Endothelial cell of umbilical vein (primary cell): Measurements from ENCODE around the gene AGPAT2. TPM values are rescaled to one million over a fixed set of nuclear protein-coding genes. Genes with fewer than 3 reads are reported as not detected.

Experiments used
- BruUV-seq: library from RNA; stranded (reverse); fragments of 400-500 nt; replicated peaks from 2 replicates; lab custom pipeline; 2021; lab: Mats Ljungman, UMichigan
- CTCF ChIA-PET: fragments of 300-600, 350-600 bp; sonication (Branson Sonifier 250); formaldehyde crosslinking; loops from one replicate; lab custom pipeline; 2021; ENCODE audit warnings: antibody characterized with exemption, inconsistent platforms; lab: Charles Lee
- POLR2A ChIA-PET: fragments of 300-600, 350-600 bp; sonication (Branson Sonifier 250); formaldehyde crosslinking; loops from one replicate; lab custom pipeline; 2021; ENCODE audit warnings: antibody characterized with exemption, inconsistent platforms; lab: Charles Lee
- DNase-seq: peaks from one replicate; pipeline ENCODE4 v3.0.0-alpha.2; 2011; ENCODE audit warnings: low read depth, low spot score
- FAIRE-seq: peaks from 2 replicates; lab custom pipeline; 2011; peaks lifted over from hg19 to GRCh38; lab: Jason Lieb, UNC
- H2AFZ ChIP-seq: 2 replicates; pipeline ENCODE4 v1.6.0; 2012; ENCODE audit warnings: low read depth, low read length, control low read depth, inconsistent platforms
- H3K27ac ChIP-seq: 2 replicates; pipeline ENCODE4 v1.5.1; 2011; ENCODE audit warnings: low read depth, mild to moderate bottlenecking, control low read depth, low read length, moderate library complexity; ENCODE audit not compliant: insufficient read depth
- H3K27me3 ChIP-seq, 2 experiments: 2 replicates each; pipeline versions ENCODE4 v1.6.0 to v1.6.1; 2011; ENCODE audit warnings: low read length in 2 of 2, mixed read lengths in 1 of 2; ENCODE audit not compliant: control insufficient read depth in 2 of 2, insufficient read depth in 2 of 2
- H3K36me3 ChIP-seq, 2 experiments: 2 replicates in 1 of 2; 3 replicates in 1 of 2; pipeline ENCODE4 v1.5.1; 2011; ENCODE audit warnings: low read length in 2 of 2, mild to moderate bottlenecking in 1 of 2, moderate library complexity in 1 of 2; ENCODE audit not compliant: control insufficient read depth in 2 of 2, insufficient read depth in 2 of 2; ENCODE audit errors: extremely low read depth in 1 of 2
- H3K4me1 ChIP-seq: 3 replicates; pipeline ENCODE4 v1.5.1; 2011; ENCODE audit warnings: mild to moderate bottlenecking, low read length; ENCODE audit not compliant: control insufficient read depth, insufficient read depth; ENCODE audit errors: extremely low read depth
- H3K4me2 ChIP-seq: 2 replicates; pipeline ENCODE4 v1.6.1; 2011; ENCODE audit warnings: low read length, control low read depth, mixed read lengths; ENCODE audit not compliant: insufficient read depth
- H3K4me3 ChIP-seq, 3 experiments: fragments of 200-600 bp in 1 of 3; sonication (generic), shearing (Covaris generic) in 1 of 3; replicated peaks in 1 of 3; 2 replicates each; pipeline ENCODE4 v1.5.1; 2011 to 2016; ENCODE audit warnings: control low read depth in 3 of 3, low read length in 3 of 3, mild to moderate bottlenecking in 2 of 3, inconsistent platforms in 1 of 3, low read depth in 1 of 3, moderate library complexity in 1 of 3; ENCODE audit not compliant: insufficient read depth in 1 of 3
- H3K79me2 ChIP-seq: 2 replicates; pipeline ENCODE4 v1.6.0; 2012; ENCODE audit warnings: low read length, inconsistent platforms; ENCODE audit not compliant: control insufficient read depth, insufficient read depth
- H3K9ac ChIP-seq: replicated peaks from 2 replicates; pipeline ENCODE3; 2011; ENCODE audit warnings: low read length, control low read depth; ENCODE audit not compliant: insufficient read depth; ENCODE audit errors: extremely low read depth
- H3K9me1 ChIP-seq: replicated peaks from 3 replicates; pipeline ENCODE4 v1.6.0; 2011; ENCODE audit warnings: mild to moderate bottlenecking, low read length; ENCODE audit not compliant: control insufficient read depth, insufficient read depth; ENCODE audit errors: extremely low read depth
- H3K9me3 ChIP-seq: replicated peaks from 2 replicates; pipeline ENCODE4 v1.5.1; 2012; ENCODE audit warnings: low read length, inconsistent platforms; ENCODE audit not compliant: control insufficient read depth, insufficient read depth
- H4K20me1 ChIP-seq: replicated peaks from 2 replicates; pipeline ENCODE3; 2011; ENCODE audit warnings: mild to moderate bottlenecking, low read length; ENCODE audit not compliant: control insufficient read depth, insufficient read depth; ENCODE audit errors: extremely low read depth
- EZH2 ChIP-seq: IDR thresholded peaks from 2 replicates; pipeline ENCODE4 v1.6.1; 2012; ENCODE audit warnings: borderline replicate concordance, low read depth, mild to moderate bottlenecking, moderate library complexity, low read length, inconsistent platforms; ENCODE audit not compliant: severe bottlenecking
- FOS ChIP-seq: IDR thresholded peaks from 2 replicates; pipeline ENCODE4 v1.6.1; 2011; ENCODE audit warnings: mild to moderate bottlenecking, low read length, moderate library complexity, borderline replicate concordance; ENCODE audit not compliant: insufficient read depth
- GATA2 ChIP-seq: IDR thresholded peaks from 2 replicates; pipeline ENCODE4 v1.7.0; 2011; ENCODE audit warnings: low read depth, mild to moderate bottlenecking, moderate library complexity, mixed read lengths, low read length; ENCODE audit not compliant: insufficient read length, insufficient read depth
- JUN ChIP-seq: IDR thresholded peaks from 2 replicates; pipeline ENCODE4 v1.6.1; 2011; ENCODE audit warnings: borderline replicate concordance, low read depth; ENCODE audit not compliant: insufficient read length, insufficient read depth
- MYC ChIP-seq: IDR thresholded peaks from one replicate; pipeline ENCODE4 v1.6.1; 2011; ENCODE audit warnings: mild to moderate bottlenecking, low read depth, low read length
- POLR2A ChIP-seq: IDR thresholded peaks from 2 replicates; pipeline ENCODE4 v1.6.1; 2012; ENCODE audit warnings: low read depth, mild to moderate bottlenecking, control low read depth, low read length
- POLR2AphosphoS5 ChIP-seq: IDR thresholded peaks from 2 replicates; pipeline ENCODE4 v1.6.1; 2012; ENCODE audit warnings: low read depth, mild to moderate bottlenecking, control low read depth, low read length, moderate library complexity; ENCODE audit not compliant: insufficient read depth
- dilution Hi-C: fragments of 300-500 bp; cut with MboI; formaldehyde crosslinking; loops from one replicate; pipeline ENCODE4 v1.15.0; 2019; ENCODE audit warnings: low sequenced_read_pairs; ENCODE audit not compliant: extremely low pct_ligation_motif_present
- intact Hi-C: fragments of 100-400 bp; cut with micrococcal nuclease; formaldehyde crosslinking; loops from one replicate; pipeline ENCODE4 v1.10.0; 2022
- polyA plus RNA-seq, 4 experiments: library from polyadenylated mRNA; depleted of rRNA in 3 of 4; stranded (reverse) in 3 of 4; unstranded in 1 of 4; fragments of >200 nt; gene quantifications; 2 replicates each; pipeline versions ENCODE4 v1.2.1 to v1.2.3, GENCODE V29; 2011 to 2012; ENCODE audit warnings: missing spikeins in 1 of 4
- total RNA-seq: library from RNA; stranded (reverse); gene quantifications from 2 replicates; pipeline ENCODE4 v1.2.3, GENCODE V29; 2021
- TF ChIP-seq, protein P1 (sequence below), 2 donors: IDR thresholded peaks; 1 replicate in 1 of 2; 2 replicates in 1 of 2; pipeline ENCODE4 v1.5.1; 2011; ENCODE audit warnings: low read length in 2 of 2, mild to moderate bottlenecking in 2 of 2, moderate library complexity in 2 of 2, control low read depth in 1 of 2, inconsistent platforms in 1 of 2, low read depth in 1 of 2; ENCODE audit not compliant: insufficient read depth in 1 of 2; ENCODE audit errors: extremely low read depth in 1 of 2
- TF ChIP-seq, protein P2 (sequence below): IDR thresholded peaks from 2 replicates; pipeline ENCODE4 v1.6.1; 2011; ENCODE audit not compliant: insufficient read depth, insufficient read length

Gene AGPAT2
- total and polyA plus RNA-seq, 2 donors (not counting 3 experiments of a cell fraction or from before 2014, with no cell fraction given), result 45.5 to 55.3 TPM

DNA sequence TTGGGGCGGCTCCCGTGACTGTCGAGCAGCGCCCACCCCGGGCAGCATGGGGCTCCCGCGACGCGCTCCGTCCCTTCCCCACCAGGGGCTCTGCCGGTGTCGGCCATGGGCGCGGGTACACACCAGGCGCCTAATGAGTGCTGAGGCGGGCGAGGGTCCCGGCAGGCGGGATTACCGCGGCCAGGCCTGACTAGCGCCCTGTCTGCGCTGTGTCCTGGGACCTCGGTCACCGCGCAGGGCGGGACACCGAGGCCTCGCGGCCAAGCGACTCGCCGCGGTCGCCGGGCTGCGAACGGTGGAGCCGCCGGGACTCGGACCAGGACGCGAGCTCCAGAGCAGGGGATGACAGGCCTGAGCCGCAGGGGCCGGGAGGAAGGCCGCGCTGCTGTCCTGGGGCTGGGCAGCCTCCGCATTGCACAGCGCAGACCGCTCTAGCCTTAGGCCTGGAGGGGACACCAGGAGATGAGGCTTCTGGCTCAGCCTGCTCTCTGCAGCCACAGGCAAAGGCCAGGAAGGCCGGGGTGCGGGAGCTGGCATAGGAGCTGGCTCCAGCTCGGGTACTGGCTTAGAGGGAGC is 41.4 kb upstream of the AGPAT2 start:
- DNase-seq (peak; percentile 47), FAIRE-seq (peak; percentile 81)
- intact Hi-C loops, result loop anchor here (5.0 kb wide), 1 partner anchor 64 kb away; the partner anchor contains the start of gene TMEM141
- CTCF ChIA-PET, result interaction anchor here (0.6 to 3.6 kb wide), 12 partner anchors 9 to 49 kb away, joined by 3 to 31 read pairs (median 4); partner anchors contain the start of genes LCN10 and LCN8
- no TSS peak for BruUV-seq
- H3K4me3 ChIP-seq, result peak overlapping the region in 2 of 3 experiments; percentile 4 to 89
- H4K20me1 ChIP-seq, result no peaks in the 10 kb centered on the region
- H3K27me3 ChIP-seq, result no peaks in the 10 kb centered on the region
- POLR2A ChIA-PET, result interaction anchor here (0.7 to 3.3 kb wide), 8 partner anchors 10 to 48 kb away, joined by 3 to 32 read pairs (median 4); no protein-coding TSS in a partner anchor
- H2AFZ ChIP-seq, result peak overlapping the region; percentile 69
- peak overlapping the region; percentile 53 for H3K4me2 ChIP-seq
- dilution Hi-C loops, result no loop called here
- peak overlapping the region; percentile 8 for H3K27ac ChIP-seq
- no peaks in the 10 kb centered on the region for H3K9me3 ChIP-seq
- H3K9me1 ChIP-seq, result no peaks in the 10 kb centered on the region
- peak overlapping the region; percentile 69 for H3K9ac ChIP-seq
- H3K36me3 ChIP-seq, result peaks cover 5 to 19% of the 10 kb centered on the region in 2 experiments
- peaks cover 32% of the 10 kb centered on the region for H3K4me1 ChIP-seq
- peaks cover 64% of the 10 kb centered on the region for H3K79me2 ChIP-seq
- no peak for TF ChIP-seq GATA2
- no peak for TF ChIP-seq MYC
- TF ChIP-seq, protein P1, sequence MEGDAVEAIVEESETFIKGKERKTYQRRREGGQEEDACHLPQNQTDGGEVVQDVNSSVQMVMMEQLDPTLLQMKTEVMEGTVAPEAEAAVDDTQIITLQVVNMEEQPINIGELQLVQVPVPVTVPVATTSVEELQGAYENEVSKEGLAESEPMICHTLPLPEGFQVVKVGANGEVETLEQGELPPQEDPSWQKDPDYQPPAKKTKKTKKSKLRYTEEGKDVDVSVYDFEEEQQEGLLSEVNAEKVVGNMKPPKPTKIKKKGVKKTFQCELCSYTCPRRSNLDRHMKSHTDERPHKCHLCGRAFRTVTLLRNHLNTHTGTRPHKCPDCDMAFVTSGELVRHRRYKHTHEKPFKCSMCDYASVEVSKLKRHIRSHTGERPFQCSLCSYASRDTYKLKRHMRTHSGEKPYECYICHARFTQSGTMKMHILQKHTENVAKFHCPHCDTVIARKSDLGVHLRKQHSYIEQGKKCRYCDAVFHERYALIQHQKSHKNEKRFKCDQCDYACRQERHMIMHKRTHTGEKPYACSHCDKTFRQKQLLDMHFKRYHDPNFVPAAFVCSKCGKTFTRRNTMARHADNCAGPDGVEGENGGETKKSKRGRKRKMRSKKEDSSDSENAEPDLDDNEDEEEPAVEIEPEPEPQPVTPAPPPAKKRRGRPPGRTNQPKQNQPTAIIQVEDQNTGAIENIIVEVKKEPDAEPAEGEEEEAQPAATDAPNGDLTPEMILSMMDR (IDR thresholded peaks at IDR 0.05; ENCODE audit: extremely low read depth in 1 of 2, insufficient read depth in 1 of 2, low read depth in 1 of 2, low read length in 2 of 2), result no peak
- TF ChIP-seq POLR2AphosphoS5, result no peak
- TF ChIP-seq FOS, result no peak
- TF ChIP-seq EZH2, result no peak
- TF ChIP-seq, protein P2, sequence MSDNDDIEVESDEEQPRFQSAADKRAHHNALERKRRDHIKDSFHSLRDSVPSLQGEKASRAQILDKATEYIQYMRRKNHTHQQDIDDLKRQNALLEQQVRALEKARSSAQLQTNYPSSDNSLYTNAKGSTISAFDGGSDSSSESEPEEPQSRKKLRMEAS, result no peak
- no peak for TF ChIP-seq JUN
- TF ChIP-seq POLR2A, result no peak
